Nucleus accumbens (tissue), 56 donors: ENCODE data around the gene CDK7.
"Not testable (repeated sequence)": the region's sequence is repeated elsewhere in the genome, so short reads cannot be mapped to it uniquely, and the experiment has no call there.

Experiments used
- DNase-seq, 56 donors: peaks; one replicate each; lab custom pipeline; 2025; lab: John Stamatoyannopoulos, UW

CDK7 gene

GRCh38 chr5:69231851-69232250 lies 2.8 kb upstream of the CDK7 start:
- peak in 10 of 56 donors; percentile 1 to 23 (median 6) for DNase-seq

- not testable (repeated sequence) for DNase-seq
Measured at GRCh38 chr5:69236733-69237132, 2.0 kb downstream of the CDK7 start.

- no peak for DNase-seq
Measured at GRCh38 chr5:69237877-69238276, 3.2 kb downstream of the CDK7 start.

DNA sequence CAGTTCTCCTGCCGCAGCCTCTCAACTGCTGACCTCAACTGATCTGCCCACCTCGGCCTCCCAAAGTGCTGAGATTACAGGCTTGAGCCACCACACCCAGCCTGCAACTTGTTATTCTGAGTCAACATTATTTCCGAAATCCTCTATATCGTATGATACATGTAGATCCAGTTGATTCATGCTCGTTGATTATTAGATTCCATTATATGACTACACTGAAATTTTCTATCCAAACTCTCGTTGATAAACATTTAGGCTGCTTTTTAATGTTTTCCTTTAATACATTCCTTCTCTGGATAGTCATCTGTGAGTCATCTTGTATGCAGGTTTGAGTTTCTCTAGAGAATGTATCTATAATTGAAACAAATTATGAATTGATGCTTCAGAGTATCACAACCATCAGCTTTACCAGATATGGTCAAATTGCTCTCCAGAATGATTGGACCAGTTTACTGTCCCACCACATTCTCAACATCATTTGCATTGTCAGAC lies 4.1 kb downstream of the CDK7 start:
- no peak for DNase-seq

- DNase-seq, result no peak
Measured at GRCh38 chr5:69242215-69242927, 7.7 kb downstream of the CDK7 start.

DNA sequence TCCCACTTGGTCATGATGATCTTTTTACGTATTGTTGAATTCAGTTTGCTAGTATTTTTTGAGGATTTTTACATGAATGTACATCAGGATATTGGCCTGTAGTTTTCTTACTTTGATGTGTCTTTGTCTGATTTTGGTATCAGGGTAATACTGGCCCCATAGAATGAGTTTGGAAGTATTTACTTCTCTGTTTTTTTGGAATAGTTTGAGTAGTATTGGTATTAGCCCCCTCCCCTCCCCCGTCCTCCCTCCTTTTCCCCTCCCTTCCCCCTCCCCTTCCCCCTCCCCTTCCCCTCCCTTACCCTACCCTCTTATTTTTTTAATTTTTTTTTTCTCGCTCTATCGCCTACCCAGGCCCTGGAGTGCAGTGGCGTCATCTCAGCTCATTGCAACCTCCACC lies 10.3 kb downstream of the CDK7 start:
- no peak for DNase-seq

GRCh38 chr5:69248019-69248418 lies 13.3 kb downstream of the CDK7 start:
- no peak for DNase-seq

DNA sequence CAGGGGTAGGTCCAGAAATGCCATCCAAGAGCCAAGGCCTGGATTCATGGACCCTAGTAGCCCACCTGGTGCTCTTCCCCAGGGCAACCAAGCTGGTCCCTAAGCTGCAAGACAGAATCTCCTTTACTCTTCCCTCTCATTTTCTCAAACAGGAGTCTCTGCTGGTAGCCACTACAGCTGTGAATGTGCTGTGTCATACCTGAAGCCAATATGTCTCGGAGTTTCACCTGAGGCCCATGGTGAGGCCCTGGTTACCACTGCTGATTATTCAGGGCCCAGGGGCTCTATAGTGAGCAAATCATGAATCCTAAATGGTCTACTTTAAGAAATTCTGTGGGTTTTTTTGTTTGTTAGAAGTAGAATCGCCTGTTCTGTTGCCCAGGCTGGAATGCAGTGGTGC lies 15.9 kb downstream of the CDK7 start:
- DNase-seq, result no peak

GRCh38 chr5:69252437-69252836 lies 17.8 kb downstream of the CDK7 start:
- DNase-seq, result no peak

GRCh38 chr5:69255940-69256339 lies 21.3 kb downstream of the CDK7 start:
- DNase-seq, result not testable (repeated sequence)

- no peak for DNase-seq
Measured at GRCh38 chr5:69257577-69257976, 22.9 kb downstream of the CDK7 start.

DNA sequence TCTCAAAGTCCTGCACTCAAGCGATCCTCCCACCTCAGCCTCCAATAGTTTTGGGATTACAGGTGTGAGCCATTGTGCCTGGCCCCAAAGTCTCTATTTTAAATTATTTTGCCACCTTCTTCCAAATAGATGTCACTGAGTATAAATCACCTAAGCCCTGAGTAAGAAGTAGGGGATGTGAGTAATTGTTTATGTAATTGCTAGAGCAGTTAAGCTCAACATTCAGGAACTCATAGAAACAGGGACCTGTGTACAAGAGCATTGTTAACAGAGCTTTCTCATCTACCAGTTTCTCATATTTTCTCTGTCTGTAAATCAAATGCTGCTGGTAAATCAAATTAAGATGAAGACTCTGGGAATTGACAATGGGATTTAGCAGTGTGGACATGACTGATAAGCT lies 26.3 kb downstream of the CDK7 start:
- no peak for DNase-seq

DNA sequence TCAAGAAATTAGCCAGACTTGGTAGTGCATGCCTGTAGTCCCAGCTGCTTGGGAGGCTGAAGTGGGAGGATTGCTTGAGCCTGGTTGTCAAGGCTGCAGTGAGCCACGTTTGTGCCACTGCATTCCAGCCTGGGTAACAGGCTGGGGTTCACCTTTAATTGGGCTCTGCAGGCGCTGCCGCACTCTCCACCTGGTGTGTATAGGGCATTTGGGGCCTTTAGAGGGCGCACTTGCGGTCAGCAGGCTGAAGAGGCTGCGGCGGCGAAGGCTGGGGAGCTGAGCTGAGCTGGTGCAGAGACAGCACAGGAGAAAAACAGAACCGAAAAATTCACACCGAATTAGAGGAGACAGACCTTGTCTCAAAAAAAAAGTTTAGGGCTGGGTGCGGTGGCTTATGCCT lies 31.2 kb downstream of the CDK7 start:
- no peak for DNase-seq

DNA sequence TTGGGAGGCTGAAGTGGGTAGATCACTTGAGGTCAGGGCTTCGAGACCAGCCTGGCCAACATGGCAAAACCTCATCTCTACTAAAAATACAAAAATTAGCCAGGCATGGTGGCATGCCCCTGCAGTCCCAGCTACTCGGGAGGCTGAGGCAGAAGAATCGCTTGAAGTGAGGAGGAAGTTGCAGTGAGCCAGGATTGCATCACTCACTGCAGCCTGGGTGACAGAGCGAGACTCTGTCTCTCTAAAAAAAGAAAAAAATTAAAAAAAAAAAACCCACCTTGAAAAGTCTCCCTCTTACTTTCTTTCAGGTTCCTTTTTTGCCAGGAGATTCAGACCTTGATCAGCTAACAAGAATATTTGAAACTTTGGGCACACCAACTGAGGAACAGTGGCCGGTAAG lies 34.2 kb downstream of the CDK7 start:
- DNase-seq, result no peak

DNA sequence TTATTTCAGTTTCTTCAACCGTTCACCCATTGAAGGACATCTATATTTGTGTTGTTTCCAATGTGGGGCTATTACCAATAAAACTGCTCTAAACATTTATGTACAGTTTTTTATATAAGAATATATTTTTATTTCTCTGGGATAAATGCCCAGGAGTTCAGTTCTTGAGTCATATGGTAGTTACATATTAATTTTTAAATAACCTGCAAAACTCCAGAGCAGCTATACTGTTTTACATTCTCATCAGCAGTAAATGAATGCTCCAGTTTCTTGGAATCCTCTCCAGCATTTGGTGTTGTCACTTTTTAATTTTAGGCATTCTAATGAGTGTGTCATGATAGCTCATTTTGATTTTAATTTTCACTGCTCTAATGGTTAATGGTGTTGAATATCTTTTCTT lies 36.2 kb downstream of the CDK7 start:
- no peak for DNase-seq

DNA sequence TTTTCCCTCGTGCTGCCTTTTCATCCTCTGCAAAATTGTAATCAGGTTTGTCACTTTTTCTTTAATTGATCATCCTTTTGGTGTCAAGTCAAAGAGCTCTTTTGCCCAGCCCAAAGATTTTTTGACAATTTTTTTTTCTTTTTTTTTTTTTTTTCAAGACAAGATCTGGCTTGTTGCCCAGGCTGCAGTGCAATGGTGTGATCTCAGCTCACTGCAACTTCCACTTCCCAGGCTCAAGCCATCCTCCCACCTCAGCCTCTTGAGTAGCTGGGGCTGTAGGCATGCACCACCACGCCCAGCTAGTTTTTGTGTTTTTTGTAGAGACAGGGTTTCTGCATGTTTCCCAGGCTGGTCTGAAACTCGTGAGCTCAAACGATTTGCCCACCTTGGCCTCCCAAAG lies 36.7 kb downstream of the CDK7 start:
- DNase-seq, result peak in 2 of 56 donors; percentile 0 to 6

- DNase-seq, result no peak
Measured at GRCh38 chr5:69275563-69275962, 40.9 kb downstream of the CDK7 start.

- no peak for DNase-seq
Measured at GRCh38 chr5:69276422-69277174, 41.9 kb downstream of the CDK7 start.

- no peak for DNase-seq
Measured at GRCh38 chr5:69279517-69279916, 44.8 kb downstream of the CDK7 start.

DNA sequence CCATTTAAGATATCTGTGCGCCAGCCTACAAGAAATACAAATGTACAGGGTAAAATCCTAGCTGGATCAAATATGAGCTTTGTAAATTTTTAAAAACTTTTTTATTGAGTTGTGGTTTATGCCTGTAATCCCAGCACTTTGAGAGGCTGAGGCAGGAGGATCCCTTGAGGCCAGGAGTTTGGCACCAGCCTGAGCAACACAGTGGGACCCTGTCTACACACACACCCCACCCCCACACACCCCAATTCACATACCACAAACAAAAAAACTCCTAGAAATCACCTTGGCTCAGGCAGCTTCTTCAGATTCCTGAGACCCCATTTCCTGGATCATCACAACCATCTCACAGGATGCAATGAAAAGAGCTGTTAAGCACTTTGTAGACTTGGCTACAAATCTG lies 46.4 kb downstream of the CDK7 start:
- no peak for DNase-seq

GRCh38 chr5:69284203-69284602 lies 49.5 kb downstream of the CDK7 start:
- no peak for DNase-seq
